ENCODE data around the gene SWI5. TPM values are rescaled to one million over a fixed set of nuclear protein-coding genes. Genes with fewer than 3 reads are reported as not detected.
"Not testable (repeated sequence)": the region's sequence is repeated elsewhere in the genome, so short reads cannot be mapped to it uniquely, and the experiment has no call there.

SWI5 gene
- total RNA-seq, 1 donor from 2014 or later = 14.7 TPM

DNA sequence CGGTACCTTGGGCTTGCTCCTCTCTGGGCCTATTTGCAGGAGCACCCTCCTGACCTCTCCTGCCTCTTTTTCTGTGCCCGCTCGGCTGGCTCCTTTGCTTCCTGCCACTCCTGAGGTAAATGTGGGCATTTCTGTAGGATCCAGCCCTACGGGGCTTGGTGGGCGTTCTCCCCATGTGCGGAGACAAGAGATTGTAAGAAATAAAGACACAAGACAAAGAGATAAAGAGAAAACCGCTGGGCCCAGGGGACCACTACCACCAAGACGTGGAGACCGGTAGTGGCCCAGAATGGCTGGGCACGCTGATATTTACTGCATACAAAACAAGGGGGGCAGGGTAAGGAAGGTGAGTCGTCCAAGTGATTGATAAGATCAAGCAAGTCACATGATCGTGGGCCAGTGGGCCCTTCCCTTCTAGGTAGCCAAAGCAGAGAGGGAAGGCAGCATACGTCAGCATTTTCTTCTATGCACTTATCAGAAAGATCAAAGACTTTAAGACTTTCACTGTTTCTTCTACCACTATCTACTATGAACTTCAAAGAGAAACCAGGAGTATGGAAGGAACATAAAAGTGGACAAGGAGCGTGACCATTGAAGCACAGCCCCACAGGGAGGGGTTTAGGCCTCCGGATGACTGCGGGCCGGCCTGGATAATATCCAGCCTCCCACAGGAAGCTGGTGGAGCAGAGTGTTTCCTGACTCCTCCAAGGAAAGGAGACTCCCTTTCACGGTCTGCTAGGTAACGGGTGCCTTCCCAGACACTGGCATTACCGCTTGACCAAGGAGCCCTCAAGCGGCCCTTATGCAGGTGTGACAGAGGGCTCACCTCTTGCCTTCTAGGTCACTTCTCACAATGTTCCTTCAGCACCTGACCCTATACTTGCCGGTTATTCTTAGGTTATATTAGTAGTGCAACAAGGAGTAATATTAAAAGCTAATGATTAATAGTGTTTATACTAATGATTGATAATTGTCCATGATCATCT is 3.3 kb downstream of the SWI5 start:
- not testable (repeated sequence) for DNase-seq

DNA sequence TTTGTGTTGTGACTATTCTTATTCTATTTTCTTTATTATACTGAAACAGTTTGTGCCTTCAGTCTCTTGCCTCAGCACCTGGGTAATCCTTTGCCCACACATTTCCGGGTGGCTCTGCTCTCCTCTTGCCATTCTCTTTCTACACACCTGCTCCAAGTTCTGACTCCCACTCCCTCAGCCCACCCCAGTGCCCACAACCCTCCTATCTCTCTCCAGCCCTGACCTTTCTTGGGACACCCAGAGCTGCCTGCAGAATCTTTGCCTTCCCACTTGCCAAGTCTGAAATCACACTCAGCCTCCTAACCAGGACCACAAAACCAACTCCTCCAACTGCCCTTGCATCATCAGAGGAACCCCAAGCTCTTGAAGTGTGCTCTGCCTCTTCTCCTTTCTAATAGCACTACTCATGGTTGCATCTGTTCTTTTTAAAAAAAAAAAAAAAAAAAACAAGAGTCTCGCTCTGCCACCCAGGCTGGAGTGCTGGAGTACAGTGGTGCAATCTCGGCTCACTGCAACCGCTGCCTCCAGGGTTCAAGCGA is 4.1 kb downstream of the SWI5 start:
- DNase-seq = no peak

DNA sequence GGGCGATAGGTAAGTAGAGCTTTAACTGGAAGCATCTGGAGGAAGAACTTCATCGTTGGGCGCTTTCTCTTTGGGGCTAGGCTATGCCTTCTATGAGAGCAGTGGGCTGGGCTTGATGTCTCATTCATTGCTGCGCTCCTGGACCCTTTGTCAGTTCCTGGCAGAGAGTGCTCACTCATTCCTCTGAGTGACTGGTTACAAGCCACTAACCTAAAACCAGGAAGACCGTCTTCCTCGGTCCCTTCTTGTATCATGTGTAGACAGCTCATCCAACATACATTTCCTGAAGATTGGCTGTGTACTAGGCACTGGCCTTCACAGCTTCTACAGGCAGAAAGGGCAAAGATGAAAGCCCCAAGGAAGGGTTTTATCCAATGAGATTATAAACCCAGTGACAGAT is 6.4 kb downstream of the SWI5 start:
- no peak for DNase-seq

- no peak for DNase-seq
Observed at GRCh38 chr9:128285033-128285784, 9.1 kb downstream of the SWI5 start.

GRCh38 chr9:128286440-128286839 is 10.4 kb downstream of the SWI5 start:
- peak; percentile 82 for DNase-seq

GRCh38 chr9:128288273-128289004 is 12.4 kb downstream of the SWI5 start:
- DNase-seq = no peak

GRCh38 chr9:128292009-128292408 is 15.9 kb downstream of the SWI5 start:
- no peak for DNase-seq

DNA sequence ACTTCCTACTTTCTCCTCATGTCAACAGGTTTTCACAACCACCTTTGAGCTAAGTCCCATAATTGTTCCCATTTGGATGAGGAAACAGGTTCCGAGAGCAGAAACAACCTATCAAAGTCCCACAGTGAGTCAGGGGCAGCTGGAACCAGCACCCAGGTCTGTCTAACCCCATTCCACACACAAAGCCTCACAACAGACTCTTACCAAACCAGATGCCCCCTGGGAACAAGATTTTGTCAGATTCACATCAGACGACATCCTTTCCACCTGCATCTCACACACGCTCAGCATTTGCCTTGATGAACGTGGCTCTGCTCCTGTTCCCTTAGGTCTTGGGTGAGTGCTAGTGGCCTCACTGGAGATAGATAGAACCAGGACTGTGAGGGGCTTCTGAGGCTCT is 17.0 kb downstream of the SWI5 start:
- DNase-seq = no peak

- no peak for DNase-seq
Observed at GRCh38 chr9:128294142-128294541, 18.1 kb downstream of the SWI5 start.

DNA sequence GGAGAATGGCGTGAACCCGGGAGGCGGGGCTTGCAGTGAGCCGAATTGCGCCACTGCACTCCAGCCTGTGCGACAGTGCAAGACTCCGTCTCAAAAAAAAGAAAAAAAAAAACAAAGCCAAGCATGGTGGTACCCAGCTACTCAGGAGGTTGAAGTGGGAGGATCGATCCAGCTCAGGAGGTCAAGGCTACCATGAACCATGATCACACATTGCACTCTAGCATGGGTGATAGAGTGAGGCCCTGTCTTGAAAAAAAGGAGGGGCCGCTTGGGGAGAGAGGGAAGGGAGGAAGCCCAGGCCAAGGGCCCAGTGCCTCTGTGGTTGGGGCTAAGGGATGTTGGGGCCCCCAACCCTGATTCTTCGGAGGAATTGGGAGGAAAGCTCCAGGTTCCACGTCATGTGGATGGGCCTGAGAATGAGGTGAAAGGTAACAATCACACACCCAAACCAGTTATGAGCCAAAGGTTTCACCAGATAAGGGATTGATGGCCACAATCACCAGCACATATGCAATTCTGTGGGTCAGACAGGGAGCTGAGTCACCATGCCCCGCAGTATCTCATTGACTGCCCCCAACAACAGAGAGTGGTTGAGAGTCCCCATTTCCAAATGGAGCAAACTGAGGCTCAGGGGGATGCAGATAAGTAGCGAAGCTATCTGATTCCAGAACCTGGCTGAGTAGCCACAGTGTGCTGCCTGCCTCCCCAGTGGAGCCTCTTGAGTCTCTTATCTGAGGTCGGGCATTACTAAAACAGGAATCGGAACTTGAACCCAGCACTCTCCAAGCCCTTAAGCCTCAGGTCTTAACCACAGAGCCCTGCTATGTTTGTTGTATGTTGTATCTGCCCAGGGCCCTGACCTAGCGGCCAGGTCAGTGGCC is 20.5 kb downstream of the SWI5 start:
- DNase-seq = no peak

DNA sequence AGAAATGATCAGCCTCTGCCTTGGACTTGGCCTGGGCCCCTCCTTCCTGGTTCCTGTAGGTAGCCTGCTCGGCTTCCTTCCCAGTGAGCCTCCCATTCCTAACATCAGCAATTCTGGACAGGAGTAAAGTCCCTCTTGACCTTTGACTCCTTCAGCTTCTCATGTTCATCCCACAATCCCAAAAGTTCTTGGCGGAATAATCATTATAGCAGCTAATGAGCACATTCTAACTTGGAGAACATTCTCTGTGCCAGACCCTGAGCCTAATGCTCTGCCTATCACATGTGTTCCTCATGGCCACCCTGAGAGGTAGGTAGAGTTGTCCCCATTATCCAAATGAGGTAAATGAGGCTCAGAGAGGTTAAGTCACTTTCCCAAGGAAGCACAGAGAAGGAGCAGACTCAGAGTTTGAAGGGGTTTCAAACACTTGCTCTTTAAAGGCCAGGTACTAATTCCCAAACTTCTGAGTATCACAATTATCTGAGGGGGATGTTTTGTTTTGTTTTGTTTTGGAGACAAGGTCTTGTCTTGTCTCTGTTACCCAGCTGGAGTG is 21.2 kb downstream of the SWI5 start:
- DNase-seq = no peak

DNA sequence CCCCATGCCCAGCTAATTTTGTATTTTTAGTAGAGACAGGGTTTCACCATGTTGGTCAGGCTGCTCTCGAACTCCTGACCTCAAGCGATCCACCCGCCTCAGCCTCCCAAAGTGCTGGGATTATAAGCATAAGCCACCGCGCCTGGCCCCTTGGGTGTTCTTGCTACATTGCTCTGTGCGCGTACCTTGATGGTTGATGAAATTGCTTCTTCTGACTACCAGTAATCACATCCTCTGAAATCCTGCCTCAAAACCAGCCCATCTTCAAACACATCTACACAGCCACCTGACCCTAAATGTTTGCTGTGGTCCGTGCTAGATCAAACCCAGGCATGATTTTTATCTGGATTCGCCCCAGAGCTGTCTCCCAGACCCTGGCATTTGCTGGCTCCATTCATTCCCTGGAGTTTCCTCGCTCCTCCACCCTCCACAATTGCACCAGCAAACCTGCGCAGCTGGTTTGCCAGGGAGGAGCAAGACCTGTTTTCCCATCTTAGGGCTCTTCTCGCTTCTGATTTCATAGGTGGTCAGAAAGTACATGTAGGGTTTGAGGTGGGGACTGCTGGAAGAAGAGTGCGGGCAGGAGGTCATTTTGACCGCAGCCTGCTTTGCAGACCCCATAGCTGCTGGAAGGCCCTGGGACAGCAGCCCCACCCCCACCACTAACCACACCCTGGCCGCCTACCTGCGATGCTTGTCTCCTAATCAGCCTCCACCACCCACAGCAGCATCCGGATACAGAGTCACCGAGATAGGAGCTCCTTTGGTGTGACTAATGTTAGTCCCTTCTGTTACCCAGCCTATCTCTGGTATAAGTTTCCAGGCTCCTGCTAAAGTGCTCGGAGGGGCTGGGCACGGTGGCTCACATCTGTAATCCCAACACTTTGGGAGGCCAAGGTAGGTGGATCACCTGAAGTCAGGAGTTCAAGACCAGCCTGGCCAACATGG is 22.7 kb downstream of the SWI5 start:
- peak; percentile 21 for DNase-seq

- no peak for DNase-seq
Observed at GRCh38 chr9:128304136-128304970, 28.3 kb downstream of the SWI5 start.

- no peak for DNase-seq
Observed at GRCh38 chr9:128304971-128305288, 28.9 kb downstream of the SWI5 start.

- no peak for DNase-seq
Observed at GRCh38 chr9:128309551-128309950, 33.5 kb downstream of the SWI5 start.

GRCh38 chr9:128310461-128310860 is 34.4 kb downstream of the SWI5 start:
- DNase-seq = no peak

GRCh38 chr9:128314697-128315096 is 38.6 kb downstream of the SWI5 start:
- DNase-seq = no peak

GRCh38 chr9:128316421-128316820 is 40.3 kb downstream of the SWI5 start:
- DNase-seq = no peak

DNA sequence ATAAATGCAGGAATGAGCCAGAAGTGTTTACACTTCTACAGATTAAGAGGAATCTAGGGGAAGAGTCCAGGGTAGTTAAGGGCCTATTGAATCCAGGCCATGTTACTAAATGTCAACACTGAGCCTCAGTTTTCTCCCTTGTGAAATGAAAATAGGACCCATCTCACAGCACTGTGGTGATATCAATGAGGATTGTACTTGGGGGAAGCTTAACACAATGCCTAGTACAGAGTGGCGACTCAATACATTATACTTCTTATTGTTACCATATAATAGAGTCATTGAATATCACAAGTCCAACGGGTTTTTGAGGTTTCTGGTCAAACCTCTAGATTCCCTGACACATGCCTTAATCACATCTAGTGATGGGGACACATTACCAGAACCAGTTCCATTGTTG is 41.6 kb downstream of the SWI5 start:
- DNase-seq = no peak
